Keratinocyte (primary cell): ENCODE measurements around the gene NEURL1.

Experiments used
- EZH2 ChIP-seq: IDR thresholded peaks from one replicate; pipeline ENCODE4 v1.6.1; 2012; ENCODE audit warnings: inconsistent platforms, mild to moderate bottlenecking, low read length, moderate library complexity
- TF ChIP-seq, protein P1 (sequence below), 3 experiments: IDR thresholded peaks in 1 of 3; conservative IDR thresholded peaks in 1 of 3; optimal IDR thresholded peaks in 1 of 3; 2 replicates in 2 of 3; 3 replicates in 1 of 3; pipeline versions ENCODE3 to v1.5.1; 2011; ENCODE audit warnings: low read length in 3 of 3, mild to moderate bottlenecking in 3 of 3, moderate library complexity in 2 of 3, control low read depth in 1 of 3, inconsistent platforms in 1 of 3; ENCODE audit not compliant: insufficient read depth in 2 of 3; ENCODE audit errors: extremely low read depth in 1 of 3

DNA sequence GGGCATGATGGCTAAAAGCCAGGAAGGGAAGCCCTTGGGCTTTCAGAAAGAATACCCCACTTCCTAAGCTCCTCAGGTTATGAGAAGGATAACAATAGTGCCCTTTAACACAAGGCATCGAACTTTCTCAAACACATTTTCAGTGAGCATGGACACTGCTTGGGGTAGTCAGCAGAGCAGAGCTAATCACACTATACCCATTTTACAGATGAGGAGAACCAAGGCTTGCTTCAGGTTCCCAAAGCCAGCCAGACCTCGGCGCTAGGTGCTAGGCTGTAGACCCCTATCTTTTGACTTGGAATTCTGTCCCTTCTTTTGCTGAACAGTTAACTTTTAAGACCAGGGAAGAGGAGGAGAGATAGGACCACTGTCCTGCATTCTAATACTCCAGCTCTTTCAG, 1.8 kb downstream of the NEURL1 start:
- TF ChIP-seq, protein P1, sequence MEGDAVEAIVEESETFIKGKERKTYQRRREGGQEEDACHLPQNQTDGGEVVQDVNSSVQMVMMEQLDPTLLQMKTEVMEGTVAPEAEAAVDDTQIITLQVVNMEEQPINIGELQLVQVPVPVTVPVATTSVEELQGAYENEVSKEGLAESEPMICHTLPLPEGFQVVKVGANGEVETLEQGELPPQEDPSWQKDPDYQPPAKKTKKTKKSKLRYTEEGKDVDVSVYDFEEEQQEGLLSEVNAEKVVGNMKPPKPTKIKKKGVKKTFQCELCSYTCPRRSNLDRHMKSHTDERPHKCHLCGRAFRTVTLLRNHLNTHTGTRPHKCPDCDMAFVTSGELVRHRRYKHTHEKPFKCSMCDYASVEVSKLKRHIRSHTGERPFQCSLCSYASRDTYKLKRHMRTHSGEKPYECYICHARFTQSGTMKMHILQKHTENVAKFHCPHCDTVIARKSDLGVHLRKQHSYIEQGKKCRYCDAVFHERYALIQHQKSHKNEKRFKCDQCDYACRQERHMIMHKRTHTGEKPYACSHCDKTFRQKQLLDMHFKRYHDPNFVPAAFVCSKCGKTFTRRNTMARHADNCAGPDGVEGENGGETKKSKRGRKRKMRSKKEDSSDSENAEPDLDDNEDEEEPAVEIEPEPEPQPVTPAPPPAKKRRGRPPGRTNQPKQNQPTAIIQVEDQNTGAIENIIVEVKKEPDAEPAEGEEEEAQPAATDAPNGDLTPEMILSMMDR (optimal IDR thresholded peaks at IDR 0.05 in 1 of 3, IDR thresholded peaks at IDR 0.05 in 1 of 3, conservative IDR thresholded peaks at IDR 0.05 in 1 of 3; ENCODE audit: extremely low read depth in 1 of 3, insufficient read depth in 2 of 3, low read length in 3 of 3) = no peak
- no peak for TF ChIP-seq EZH2
